HEK293 (cell line): ENCODE results near the gene TMEM63A.

ENCODE experiments used
- ATF2 ChIP-seq: fragments of 450-650 bp; formaldehyde crosslinking; IDR thresholded peaks from 2 replicates; pipeline ENCODE4 v1.5.1; 2016; ENCODE audit warnings: missing biosample characterization, missing genetic modification characterization, low read depth
- BCL11A ChIP-seq: fragments of 450-650 bp; formaldehyde crosslinking; IDR thresholded peaks from 2 replicates; pipeline ENCODE4 v1.5.1; 2016; ENCODE audit warnings: low read depth, missing biosample characterization, missing genetic modification characterization
- IKZF3 ChIP-seq: fragments of 450-650 bp; IDR thresholded peaks from 2 replicates; pipeline ENCODE4 v1.5.0; 2018; ENCODE audit warnings: missing biosample characterization, mild to moderate bottlenecking, missing genetic modification characterization, moderate library complexity
- KLF1 ChIP-seq: fragments of 450-650 bp; formaldehyde crosslinking; IDR thresholded peaks from 2 replicates; pipeline ENCODE4 v1.5.1; 2016; ENCODE audit warnings: missing biosample characterization, missing genetic modification characterization
- SALL2 ChIP-seq: fragments of 450-650 bp; formaldehyde crosslinking; IDR thresholded peaks from 2 replicates; pipeline ENCODE4 v1.5.0; 2017; ENCODE audit warnings: missing biosample characterization, mild to moderate bottlenecking, missing genetic modification characterization, borderline replicate concordance
- SCRT2 ChIP-seq: fragments of 450-650 bp; formaldehyde crosslinking; IDR thresholded peaks from 2 replicates; pipeline ENCODE4 v1.5.1; 2016; ENCODE audit warnings: missing biosample characterization, missing genetic modification characterization
- SP7 ChIP-seq: fragments of 450-650 bp; formaldehyde crosslinking; IDR thresholded peaks from 2 replicates; pipeline ENCODE4 v1.5.1; 2016; ENCODE audit warnings: missing biosample characterization, missing genetic modification characterization
- TRIM28 ChIP-seq: IDR thresholded peaks from 2 replicates; pipeline ENCODE4 v1.6.1; 2011; ENCODE audit warnings: low read length, control low read depth, borderline replicate concordance
- ZBTB17 ChIP-seq: fragments of 450-650 bp; formaldehyde crosslinking; IDR thresholded peaks from 2 replicates; pipeline ENCODE4 v1.5.1; 2016; ENCODE audit warnings: missing biosample characterization, missing genetic modification characterization
- ZNF112 ChIP-seq: fragments of 450-650 bp; formaldehyde crosslinking; IDR thresholded peaks from 2 replicates; pipeline ENCODE4 v1.5.0; 2017; ENCODE audit warnings: missing biosample characterization, missing genetic modification characterization
- ZNF114 ChIP-seq: fragments of 450-650 bp; formaldehyde crosslinking; IDR thresholded peaks from 2 replicates; pipeline ENCODE4 v1.5.0; 2017; ENCODE audit warnings: missing biosample characterization, missing genetic modification characterization
- ZNF132 ChIP-seq: fragments of 450-650 bp; formaldehyde crosslinking; IDR thresholded peaks from 2 replicates; pipeline ENCODE4 v1.5.1; 2017; ENCODE audit warnings: missing biosample characterization, missing genetic modification characterization, borderline replicate concordance
- ZNF157 ChIP-seq: fragments of 450-650 bp; formaldehyde crosslinking; IDR thresholded peaks from 2 replicates; pipeline ENCODE4 v1.5.1; 2016; ENCODE audit warnings: missing biosample characterization, missing genetic modification characterization
- ZNF169 ChIP-seq: fragments of 450-650 bp; formaldehyde crosslinking; IDR thresholded peaks from 2 replicates; pipeline ENCODE4 v1.5.1; 2016; ENCODE audit warnings: missing biosample characterization, missing genetic modification characterization
- ZNF211 ChIP-seq: fragments of 450-650 bp; formaldehyde crosslinking; IDR thresholded peaks from 2 replicates; pipeline ENCODE4 v1.5.1; 2016; ENCODE audit warnings: low read depth, missing biosample characterization, missing genetic modification characterization
- ZNF223 ChIP-seq: fragments of 450-650 bp; formaldehyde crosslinking; IDR thresholded peaks from 2 replicates; pipeline ENCODE4 v1.5.1; 2016; ENCODE audit warnings: missing biosample characterization, missing genetic modification characterization
- ZNF239 ChIP-seq: fragments of 450-650 bp; formaldehyde crosslinking; IDR thresholded peaks from 2 replicates; pipeline ENCODE4 v1.5.1; 2016; ENCODE audit warnings: missing biosample characterization, missing genetic modification characterization
- ZNF24 ChIP-seq: fragments of 450-650 bp; formaldehyde crosslinking; IDR thresholded peaks from 2 replicates; pipeline ENCODE4 v1.5.1; 2016; ENCODE audit warnings: missing biosample characterization, missing genetic modification characterization
- ZNF292 ChIP-seq: fragments of 450-650 bp; formaldehyde crosslinking; IDR thresholded peaks from 2 replicates; pipeline ENCODE4 v1.5.1; 2016; ENCODE audit warnings: low read depth, missing biosample characterization, missing genetic modification characterization, borderline replicate concordance
- ZNF335 ChIP-seq: fragments of 450-650 bp; formaldehyde crosslinking; conservative IDR thresholded peaks from 2 replicates; pipeline ENCODE4 v1.5.1; 2016; ENCODE audit warnings: missing biosample characterization, missing genetic modification characterization
- ZNF488 ChIP-seq: fragments of 450-650 bp; formaldehyde crosslinking; IDR thresholded peaks from 2 replicates; pipeline ENCODE4 v1.5.1; 2016; ENCODE audit warnings: missing biosample characterization, missing genetic modification characterization
- ZNF549 ChIP-seq: fragments of 450-650 bp; IDR thresholded peaks from 2 replicates; pipeline ENCODE4 v1.5.1; 2018; ENCODE audit warnings: missing biosample characterization, missing genetic modification characterization, mild to moderate bottlenecking, inconsistent platforms, moderate library complexity
- ZNF558 ChIP-seq: fragments of 450-650 bp; formaldehyde crosslinking; IDR thresholded peaks from 2 replicates; pipeline ENCODE4 v1.5.1; 2016; ENCODE audit warnings: missing biosample characterization, missing genetic modification characterization
- ZNF585B ChIP-seq: fragments of 450-650 bp; formaldehyde crosslinking; IDR thresholded peaks from 2 replicates; pipeline ENCODE4 v1.5.1; 2016; ENCODE audit warnings: missing biosample characterization, missing genetic modification characterization
- ZNF670 ChIP-seq: fragments of 450-650 bp; formaldehyde crosslinking; IDR thresholded peaks from 2 replicates; pipeline ENCODE4 v1.5.1; 2016; ENCODE audit warnings: missing biosample characterization, missing genetic modification characterization, low read depth
- ZNF768 ChIP-seq: fragments of 450-650 bp; formaldehyde crosslinking; IDR thresholded peaks from 2 replicates; pipeline ENCODE4 v1.5.1; 2018; ENCODE audit warnings: missing biosample characterization, mild to moderate bottlenecking, missing genetic modification characterization
- ZNF785 ChIP-seq: fragments of 450-650 bp; formaldehyde crosslinking; IDR thresholded peaks from 2 replicates; pipeline ENCODE4 v1.5.1; 2016; ENCODE audit warnings: missing biosample characterization, missing genetic modification characterization
- ZNF843 ChIP-seq: fragments of 450-650 bp; formaldehyde crosslinking; IDR thresholded peaks from 2 replicates; pipeline ENCODE4 v1.5.1; 2016; ENCODE audit warnings: missing biosample characterization, missing genetic modification characterization
- TF ChIP-seq, protein P1 (sequence below): fragments of 450-650 bp; formaldehyde crosslinking; IDR thresholded peaks from 2 replicates; pipeline ENCODE4 v1.5.1; 2017; ENCODE audit warnings: missing biosample characterization, missing genetic modification characterization
- TF ChIP-seq, protein P2 (sequence below): IDR thresholded peaks from 2 replicates; pipeline ENCODE4 v1.6.1; 2011; ENCODE audit warnings: mild to moderate bottlenecking, low read depth, low read length, borderline replicate concordance
- TF ChIP-seq, protein P3 (sequence below): fragments of 450-650 bp; formaldehyde crosslinking; IDR thresholded peaks from 2 replicates; pipeline ENCODE4 v1.5.1; 2016; ENCODE audit warnings: missing biosample characterization, missing genetic modification characterization
- TF ChIP-seq, protein P4 (sequence below): fragments of 450-650 bp; formaldehyde crosslinking; IDR thresholded peaks from 2 replicates; pipeline ENCODE4 v1.5.1; 2017; ENCODE audit warnings: missing biosample characterization, mild to moderate bottlenecking, missing genetic modification characterization, moderate library complexity
- TF ChIP-seq, protein P5 (sequence below): fragments of 450-650 bp; formaldehyde crosslinking; IDR thresholded peaks from 2 replicates; pipeline ENCODE4 v1.5.1; 2016; ENCODE audit warnings: missing biosample characterization, missing genetic modification characterization

TMEM63A gene

GRCh38 chr1:225812488-225813213 lies 69.5 kb downstream of the TMEM63A start (continued):
- TF ChIP-seq, protein P1, sequence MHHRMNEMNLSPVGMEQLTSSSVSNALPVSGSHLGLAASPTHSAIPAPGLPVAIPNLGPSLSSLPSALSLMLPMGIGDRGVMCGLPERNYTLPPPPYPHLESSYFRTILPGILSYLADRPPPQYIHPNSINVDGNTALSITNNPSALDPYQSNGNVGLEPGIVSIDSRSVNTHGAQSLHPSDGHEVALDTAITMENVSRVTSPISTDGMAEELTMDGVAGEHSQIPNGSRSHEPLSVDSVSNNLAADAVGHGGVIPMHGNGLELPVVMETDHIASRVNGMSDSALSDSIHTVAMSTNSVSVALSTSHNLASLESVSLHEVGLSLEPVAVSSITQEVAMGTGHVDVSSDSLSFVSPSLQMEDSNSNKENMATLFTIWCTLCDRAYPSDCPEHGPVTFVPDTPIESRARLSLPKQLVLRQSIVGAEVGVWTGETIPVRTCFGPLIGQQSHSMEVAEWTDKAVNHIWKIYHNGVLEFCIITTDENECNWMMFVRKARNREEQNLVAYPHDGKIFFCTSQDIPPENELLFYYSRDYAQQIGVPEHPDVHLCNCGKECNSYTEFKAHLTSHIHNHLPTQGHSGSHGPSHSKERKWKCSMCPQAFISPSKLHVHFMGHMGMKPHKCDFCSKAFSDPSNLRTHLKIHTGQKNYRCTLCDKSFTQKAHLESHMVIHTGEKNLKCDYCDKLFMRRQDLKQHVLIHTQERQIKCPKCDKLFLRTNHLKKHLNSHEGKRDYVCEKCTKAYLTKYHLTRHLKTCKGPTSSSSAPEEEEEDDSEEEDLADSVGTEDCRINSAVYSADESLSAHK (tag by site-specific recombination) = no peak
- TF ChIP-seq ZNF223 (tag by site-specific recombination) (no peak), ZNF239 (tag by site-specific recombination) (no peak), ZNF585B (no peak), ZNF488 (tag by site-specific recombination) (no peak), ZNF24 (tag by site-specific recombination) (no peak), ZNF549 (tag by site-specific recombination) (no peak), ZNF558 (tag by site-specific recombination) (no peak), ZNF112 (tag by site-specific recombination) (no peak), ZNF114 (no peak), ZBTB17 (tag by site-specific recombination) (peak; percentile 70), SP7 (tag by site-specific recombination) (no peak), ZNF785 (tag by site-specific recombination) (no peak), ZNF843 (tag by site-specific recombination) (no peak), ZNF132 (tag by site-specific recombination) (no peak), ZNF157 (no peak), ZNF768 (tag by site-specific recombination) (no peak), ZNF335 (tag by site-specific recombination) (peak; percentile 71), ZNF211 (tag by site-specific recombination) (no peak), ZNF292 (tag by site-specific recombination) (no peak), SCRT2 (no peak), SALL2 (tag by site-specific recombination) (no peak), ZNF169 (tag by site-specific recombination) (no peak), IKZF3 (tag by site-specific recombination) (peak; percentile 67), ZNF670 (tag by site-specific recombination) (no peak), KLF1 (tag by site-specific recombination) (no peak), BCL11A (no peak), ATF2 (tag by site-specific recombination) (no peak), TRIM28 (no peak)
- TF ChIP-seq, protein P2, sequence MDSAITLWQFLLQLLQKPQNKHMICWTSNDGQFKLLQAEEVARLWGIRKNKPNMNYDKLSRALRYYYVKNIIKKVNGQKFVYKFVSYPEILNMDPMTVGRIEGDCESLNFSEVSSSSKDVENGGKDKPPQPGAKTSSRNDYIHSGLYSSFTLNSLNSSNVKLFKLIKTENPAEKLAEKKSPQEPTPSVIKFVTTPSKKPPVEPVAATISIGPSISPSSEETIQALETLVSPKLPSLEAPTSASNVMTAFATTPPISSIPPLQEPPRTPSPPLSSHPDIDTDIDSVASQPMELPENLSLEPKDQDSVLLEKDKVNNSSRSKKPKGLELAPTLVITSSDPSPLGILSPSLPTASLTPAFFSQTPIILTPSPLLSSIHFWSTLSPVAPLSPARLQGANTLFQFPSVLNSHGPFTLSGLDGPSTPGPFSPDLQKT = no peak
- TF ChIP-seq, protein P3, sequence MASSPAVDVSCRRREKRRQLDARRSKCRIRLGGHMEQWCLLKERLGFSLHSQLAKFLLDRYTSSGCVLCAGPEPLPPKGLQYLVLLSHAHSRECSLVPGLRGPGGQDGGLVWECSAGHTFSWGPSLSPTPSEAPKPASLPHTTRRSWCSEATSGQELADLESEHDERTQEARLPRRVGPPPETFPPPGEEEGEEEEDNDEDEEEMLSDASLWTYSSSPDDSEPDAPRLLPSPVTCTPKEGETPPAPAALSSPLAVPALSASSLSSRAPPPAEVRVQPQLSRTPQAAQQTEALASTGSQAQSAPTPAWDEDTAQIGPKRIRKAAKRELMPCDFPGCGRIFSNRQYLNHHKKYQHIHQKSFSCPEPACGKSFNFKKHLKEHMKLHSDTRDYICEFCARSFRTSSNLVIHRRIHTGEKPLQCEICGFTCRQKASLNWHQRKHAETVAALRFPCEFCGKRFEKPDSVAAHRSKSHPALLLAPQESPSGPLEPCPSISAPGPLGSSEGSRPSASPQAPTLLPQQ (tag by site-specific recombination) = no peak
- TF ChIP-seq, protein P4, sequence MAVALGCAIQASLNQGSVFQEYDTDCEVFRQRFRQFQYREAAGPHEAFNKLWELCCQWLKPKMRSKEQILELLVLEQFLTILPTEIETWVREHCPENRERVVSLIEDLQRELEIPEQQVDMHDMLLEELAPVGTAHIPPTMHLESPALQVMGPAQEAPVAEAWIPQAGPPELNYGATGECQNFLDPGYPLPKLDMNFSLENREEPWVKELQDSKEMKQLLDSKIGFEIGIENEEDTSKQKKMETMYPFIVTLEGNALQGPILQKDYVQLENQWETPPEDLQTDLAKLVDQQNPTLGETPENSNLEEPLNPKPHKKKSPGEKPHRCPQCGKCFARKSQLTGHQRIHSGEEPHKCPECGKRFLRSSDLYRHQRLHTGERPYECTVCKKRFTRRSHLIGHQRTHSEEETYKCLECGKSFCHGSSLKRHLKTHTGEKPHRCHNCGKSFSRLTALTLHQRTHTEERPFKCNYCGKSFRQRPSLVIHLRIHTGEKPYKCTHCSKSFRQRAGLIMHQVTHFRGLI (tag by site-specific recombination) = no peak
- TF ChIP-seq, protein P5, sequence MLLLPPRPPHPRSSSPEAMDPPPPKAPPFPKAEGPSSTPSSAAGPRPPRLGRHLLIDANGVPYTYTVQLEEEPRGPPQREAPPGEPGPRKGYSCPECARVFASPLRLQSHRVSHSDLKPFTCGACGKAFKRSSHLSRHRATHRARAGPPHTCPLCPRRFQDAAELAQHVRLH (tag by site-specific recombination) = no peak
